Stomach (tissue), 4 donors: ENCODE measurements around the gene ADSS1.

Source experiments
- EP300 ChIP-seq: sonication (generic); formaldehyde crosslinking; IDR thresholded peaks from one replicate; pipeline ENCODE4 v1.6.1; 2017; ENCODE audit warnings: antibody characterized with exemption
- POLR2A ChIP-seq, 4 donors: fragments of 450-650 bp; IDR thresholded peaks; one replicate each; pipeline ENCODE4 v1.6.1; 2016; ENCODE audit warnings: antibody characterized with exemption in 4 of 4, control low read depth in 2 of 4, mild to moderate bottlenecking in 1 of 4, moderate library complexity in 1 of 4
- POLR2AphosphoS5 ChIP-seq, 3 donors: sonication (generic); formaldehyde crosslinking; IDR thresholded peaks; one replicate each; pipeline ENCODE4 v1.6.1; 2016; ENCODE audit warnings: antibody characterized with exemption in 3 of 3
- TF ChIP-seq, protein P1 (sequence below), 7 experiments: fragments of 450-650 bp in 4 of 7; fragments of 200-600 bp in 3 of 7; sonication (generic) in 3 of 7; IDR thresholded peaks; one replicate each; pipeline ENCODE4 v1.5.1; 2016 to 2019; ENCODE audit warnings: antibody characterized with exemption in 7 of 7, control low read depth in 2 of 7, mild to moderate bottlenecking in 1 of 7

DNA sequence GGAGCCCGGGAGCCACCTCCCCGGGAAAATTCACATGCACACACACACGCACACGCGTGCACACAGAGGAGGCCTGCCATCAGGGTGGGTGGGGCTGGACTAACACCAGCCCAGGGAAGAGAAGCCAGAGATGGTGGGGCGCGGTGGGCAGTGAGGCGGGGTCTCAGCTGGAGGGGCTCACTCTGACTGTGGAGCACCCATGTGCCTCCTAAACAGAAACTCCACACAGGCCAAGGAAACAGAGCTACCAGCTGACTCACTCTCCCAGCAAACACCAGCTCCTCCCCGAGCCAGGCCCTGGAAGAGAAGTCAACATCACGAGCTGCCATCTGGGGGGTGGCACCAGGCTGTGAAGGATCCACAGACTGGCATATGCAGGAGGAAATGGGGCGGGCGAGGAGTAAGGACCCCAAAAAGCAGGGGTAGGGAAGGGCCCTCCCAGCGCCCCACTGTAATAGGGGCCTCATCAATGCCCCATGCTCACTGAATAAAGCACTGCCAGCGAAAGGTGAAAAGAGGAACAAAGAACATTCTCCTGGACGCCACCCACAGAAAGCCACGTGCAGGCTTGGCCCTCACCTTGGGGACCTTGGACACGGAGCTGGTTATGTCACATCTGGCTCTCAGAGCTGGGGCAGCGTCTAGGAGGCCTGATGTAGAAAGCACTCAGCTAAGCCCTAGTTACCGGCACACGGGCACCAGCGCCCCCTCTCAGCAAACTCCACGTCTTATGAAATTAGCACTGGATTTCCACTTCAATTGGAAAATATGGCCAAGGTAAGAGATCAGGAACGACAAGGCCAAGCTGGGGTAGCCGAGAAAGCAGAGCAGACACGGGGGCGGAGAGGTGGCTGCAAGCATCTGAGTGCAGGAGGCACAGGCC is 43.0 kb upstream of the ADSS1 start:
- TF ChIP-seq, protein P1, sequence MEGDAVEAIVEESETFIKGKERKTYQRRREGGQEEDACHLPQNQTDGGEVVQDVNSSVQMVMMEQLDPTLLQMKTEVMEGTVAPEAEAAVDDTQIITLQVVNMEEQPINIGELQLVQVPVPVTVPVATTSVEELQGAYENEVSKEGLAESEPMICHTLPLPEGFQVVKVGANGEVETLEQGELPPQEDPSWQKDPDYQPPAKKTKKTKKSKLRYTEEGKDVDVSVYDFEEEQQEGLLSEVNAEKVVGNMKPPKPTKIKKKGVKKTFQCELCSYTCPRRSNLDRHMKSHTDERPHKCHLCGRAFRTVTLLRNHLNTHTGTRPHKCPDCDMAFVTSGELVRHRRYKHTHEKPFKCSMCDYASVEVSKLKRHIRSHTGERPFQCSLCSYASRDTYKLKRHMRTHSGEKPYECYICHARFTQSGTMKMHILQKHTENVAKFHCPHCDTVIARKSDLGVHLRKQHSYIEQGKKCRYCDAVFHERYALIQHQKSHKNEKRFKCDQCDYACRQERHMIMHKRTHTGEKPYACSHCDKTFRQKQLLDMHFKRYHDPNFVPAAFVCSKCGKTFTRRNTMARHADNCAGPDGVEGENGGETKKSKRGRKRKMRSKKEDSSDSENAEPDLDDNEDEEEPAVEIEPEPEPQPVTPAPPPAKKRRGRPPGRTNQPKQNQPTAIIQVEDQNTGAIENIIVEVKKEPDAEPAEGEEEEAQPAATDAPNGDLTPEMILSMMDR (IDR thresholded peaks at IDR 0.05): no peak
- TF ChIP-seq POLR2AphosphoS5 (IDR thresholded peaks at IDR 0.05) (peak; percentile 38 to 72 (median 69)), POLR2A (IDR thresholded peaks at IDR 0.05) (no peak), EP300 (no peak)
